RWPE1 (cell line): ENCODE results near the gene CDCA3.

Source experiments
- CTCF ChIA-PET: fragments of 350-600 bp; sonication (Branson Sonifier 250); formaldehyde crosslinking; extraction: SDS; loops from one replicate; lab custom pipeline; 2021; lab: Yijun Ruan, JAX
- POLR2A ChIA-PET: fragments of 400-600 bp; formaldehyde crosslinking; extraction: SDS; loops from one replicate; lab custom pipeline; 2020; ENCODE audit warnings: antibody characterized with exemption; ENCODE audit not compliant: low non-redundant PET; lab: Yijun Ruan, JAX
- DNase-seq: peaks from one replicate; pipeline ENCODE4 v3.0.0; 2012; ENCODE audit warnings: low spot score
- H3K27ac ChIP-seq: fragments of 450-650 bp; 2 replicates; pipeline ENCODE4 v1.5.1; 2017
- TF ChIP-seq, protein P1 (sequence below): fragments of 450-650 bp; conservative IDR thresholded peaks from 2 replicates; pipeline ENCODE4 v1.5.1; 2017; ENCODE audit warnings: low read depth, mild to moderate bottlenecking

CDCA3 gene

GRCh38 chr12:6847676-6848075 lies 3.4 kb downstream of the CDCA3 start:
- CTCF ChIA-PET: no interaction called here
- no peak for DNase-seq
- peak overlapping the region; percentile 11; the same call in 1 of the 2 replicates for H3K27ac ChIP-seq
- TF ChIP-seq, protein P1, sequence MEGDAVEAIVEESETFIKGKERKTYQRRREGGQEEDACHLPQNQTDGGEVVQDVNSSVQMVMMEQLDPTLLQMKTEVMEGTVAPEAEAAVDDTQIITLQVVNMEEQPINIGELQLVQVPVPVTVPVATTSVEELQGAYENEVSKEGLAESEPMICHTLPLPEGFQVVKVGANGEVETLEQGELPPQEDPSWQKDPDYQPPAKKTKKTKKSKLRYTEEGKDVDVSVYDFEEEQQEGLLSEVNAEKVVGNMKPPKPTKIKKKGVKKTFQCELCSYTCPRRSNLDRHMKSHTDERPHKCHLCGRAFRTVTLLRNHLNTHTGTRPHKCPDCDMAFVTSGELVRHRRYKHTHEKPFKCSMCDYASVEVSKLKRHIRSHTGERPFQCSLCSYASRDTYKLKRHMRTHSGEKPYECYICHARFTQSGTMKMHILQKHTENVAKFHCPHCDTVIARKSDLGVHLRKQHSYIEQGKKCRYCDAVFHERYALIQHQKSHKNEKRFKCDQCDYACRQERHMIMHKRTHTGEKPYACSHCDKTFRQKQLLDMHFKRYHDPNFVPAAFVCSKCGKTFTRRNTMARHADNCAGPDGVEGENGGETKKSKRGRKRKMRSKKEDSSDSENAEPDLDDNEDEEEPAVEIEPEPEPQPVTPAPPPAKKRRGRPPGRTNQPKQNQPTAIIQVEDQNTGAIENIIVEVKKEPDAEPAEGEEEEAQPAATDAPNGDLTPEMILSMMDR: no peak
- POLR2A ChIA-PET: no interaction called here

DNA sequence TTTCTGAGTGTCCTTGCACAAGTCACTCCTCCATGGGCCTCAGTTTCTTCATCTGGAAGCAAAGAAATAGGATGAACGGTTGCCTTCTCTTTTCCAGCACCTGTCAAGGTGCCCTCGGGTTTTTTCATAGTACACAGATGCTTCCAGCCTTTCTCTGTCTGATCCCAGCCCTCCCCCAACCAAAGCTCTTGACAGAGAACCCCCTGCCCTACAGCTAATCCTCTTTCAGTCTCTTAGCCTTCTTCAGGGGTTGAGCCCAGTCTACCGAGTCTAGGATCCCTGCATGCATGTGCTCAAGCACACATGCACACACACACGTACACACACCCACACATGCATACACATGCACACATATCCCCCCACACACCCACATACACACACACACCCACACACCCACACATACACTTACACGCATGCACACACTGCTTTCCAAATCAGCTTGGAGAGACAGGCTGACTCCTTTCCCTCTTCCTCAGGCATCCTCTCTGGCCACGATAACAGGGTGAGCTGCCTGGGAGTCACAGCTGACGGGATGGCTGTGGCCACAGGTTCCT lies 4.7 kb downstream of the CDCA3 start:
- H3K27ac ChIP-seq: peak overlapping the region; percentile 11; the same call in 1 of the 2 replicates
- no peak for DNase-seq
- TF ChIP-seq, protein P1: no peak
- ChIA-PET POLR2A (no interaction called here), CTCF (interaction anchor here (0.9 to 1.3 kb wide), 2 partner anchors 10 to 16 kb away, joined by 3 to 5 read pairs; no protein-coding TSS in a partner anchor)

GRCh38 chr12:6845395-6845794 lies 5.7 kb downstream of the CDCA3 start:
- H3K27ac ChIP-seq: peak overlapping the region; percentile 16; the same call in 1 of the 2 replicates
- no peak for DNase-seq
- CTCF ChIA-PET: interaction anchor here (2.0 kb wide), 1 partner anchor 10 kb away, joined by 6 read pairs; no protein-coding TSS in a partner anchor
- POLR2A ChIA-PET: no interaction called here
- TF ChIP-seq, protein P1: no peak

GRCh38 chr12:6843118-6843902 lies 7.8 kb downstream of the CDCA3 start:
- no peak overlapping the region for H3K27ac ChIP-seq
- DNase-seq: no peak
- ChIA-PET CTCF (interaction anchor here (0.6 to 0.7 kb wide), 2 partner anchors 29 to 109 kb away, joined by 3 to 5 read pairs; no protein-coding TSS in a partner anchor), POLR2A (no interaction called here)
- TF ChIP-seq, protein P1: no peak

- ChIA-PET CTCF (no interaction called here), POLR2A (interaction anchor here (0.5 kb wide), 1 partner anchor 117 kb away, joined by 3 read pairs; no protein-coding TSS in a partner anchor)
- TF ChIP-seq, protein P1: no peak
- no peak overlapping the region for H3K27ac ChIP-seq
- no peak for DNase-seq
Observed at GRCh38 chr12:6842075-6842474, 9.0 kb downstream of the CDCA3 start.

- POLR2A ChIA-PET: interaction anchor here (1.0 kb wide), 1 partner anchor 11 kb away, joined by 3 read pairs; the partner anchor contains the start of gene USP5
- 0 out of 2 replicates have a peak within 1 kb of the TSS, but pooled peaks have one; percentile 5 for H3K27ac ChIP-seq
- TF ChIP-seq, protein P1: no peak
- CTCF ChIA-PET: interaction anchor here (0.5 to 0.9 kb wide), 3 partner anchors 13 to 177 kb away, joined by 3 read pairs; partner anchors contain the start of genes LPCAT3 and P3H3
- DNase-seq: no peak
Observed at GRCh38 chr12:6840761-6841515, 10.1 kb downstream of the CDCA3 start, which contains the start of gene GNB3. Gene GNB3, plus strand, starts transcription at chr12:6840925. Its CDS starts 363 bp downstream, at chr12:6841288.
